Left colon (tissue), 2 donors: ENCODE results near the gene SRPK3. TPM values are rescaled to one million over a fixed set of nuclear protein-coding genes. Genes with fewer than 3 reads are reported as not detected.
"Not testable (repeated sequence)": the region's sequence is repeated elsewhere in the genome, so short reads cannot be mapped to it uniquely, and the experiment has no call there.

Source experiments
- ATAC-seq: fragments of 200-7000 bp; cut with Tn5 transposase; one replicate; pipeline ENCODE4 v1.9.1; 2020; ENCODE audit warnings: mild to moderate bottlenecking, moderate library complexity
- DNase-seq, 2 donors: peaks; one replicate each; pipeline ENCODE4 v3.0.0-alpha.2; 2020
- intact Hi-C, 2 donors: fragments of 100-400 bp; cut with DNase I in 1 of 2; cut with micrococcal nuclease in 1 of 2; formaldehyde crosslinking; loops; one replicate each; pipeline versions ENCODE4 v1.11.2 to v1.14.0; 2022; cut with DNase I, micrococcal nuclease
- total RNA-seq, 2 donors: library from RNA; stranded (reverse); fragmentation: NEBNext Ultra II Directional; extraction: Animal tissue kit (Norgen Biotek cat#: 25700); gene quantifications; one replicate each; pipeline ENCODE4 v1.2.1, GENCODE V29; 2021
- donor health status: DM: no; HTN: no; CAD: no.
- donor health status: DM: yes; HTN: yes; CAD: no.

Gene SRPK3
- total RNA-seq, 2 donors from 2014 or later, result 1.4 to 1.7 TPM

DNA sequence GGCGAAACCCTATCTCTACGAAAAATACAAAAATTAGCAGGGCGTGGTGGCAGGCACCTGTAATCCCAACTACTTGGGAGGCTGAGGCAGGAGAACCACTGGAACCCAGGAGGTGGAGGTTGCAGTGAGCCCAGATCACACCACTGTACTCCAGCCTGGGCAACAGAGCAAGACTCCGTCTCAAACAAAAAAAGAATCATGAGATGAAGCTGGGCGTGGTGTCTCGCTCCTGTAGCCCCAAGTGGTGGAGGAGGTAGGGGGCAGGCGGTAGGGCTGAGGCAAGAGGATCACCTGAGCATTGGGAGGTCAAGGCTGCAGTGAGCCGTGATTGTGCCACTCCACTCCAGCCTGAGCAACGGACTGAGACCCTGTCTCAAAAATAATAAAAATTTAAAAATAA lies 37.2 kb downstream of the SRPK3 start:
- ATAC-seq, intact Hi-C loops, DNase-seq: not testable (repeated sequence)

DNA sequence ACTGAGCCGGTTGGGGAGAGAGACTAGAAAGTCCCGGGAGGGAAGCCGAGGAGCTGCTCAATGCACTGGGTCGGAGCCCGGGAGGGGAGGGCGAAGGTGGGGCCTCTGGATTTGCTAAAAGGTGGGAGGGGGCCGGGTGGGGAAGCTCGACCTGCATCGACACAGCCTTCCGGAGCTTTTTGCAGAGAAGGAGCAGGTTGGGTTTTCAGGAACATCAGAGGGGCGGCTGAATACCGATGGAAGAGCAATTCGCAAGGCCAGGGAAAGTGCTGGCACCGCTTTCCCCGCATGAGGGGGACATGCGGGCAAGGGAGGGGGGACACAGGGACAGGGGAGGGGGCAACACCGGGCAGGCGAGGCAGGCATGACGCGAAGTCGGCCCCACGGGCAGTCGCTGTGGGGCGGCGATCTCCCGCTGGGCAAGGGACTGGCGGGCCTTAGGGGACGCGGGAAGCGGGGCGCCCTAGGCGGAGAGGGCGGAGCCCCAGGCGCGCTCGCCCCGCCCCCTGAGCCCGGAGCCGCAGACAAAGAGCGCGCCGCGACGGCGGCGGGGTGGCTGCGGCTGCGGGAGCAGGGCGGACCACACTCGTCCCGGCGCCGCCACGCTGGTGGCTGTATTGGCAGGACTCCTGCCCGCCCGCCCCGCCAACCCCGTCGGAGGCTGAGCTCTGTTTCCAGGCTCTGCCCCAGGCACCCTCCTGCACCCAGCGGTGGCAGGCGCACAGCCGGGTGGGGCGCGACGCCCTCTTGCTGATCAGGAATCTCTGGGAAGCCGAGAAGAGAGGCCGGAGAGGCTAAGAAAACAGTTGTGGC lies 37.9 kb downstream of the SRPK3 start:
- DNase-seq, result peak; percentile 20 to 54
- peak; percentile 87 for ATAC-seq
- intact Hi-C loops, result no loop called here

DNA sequence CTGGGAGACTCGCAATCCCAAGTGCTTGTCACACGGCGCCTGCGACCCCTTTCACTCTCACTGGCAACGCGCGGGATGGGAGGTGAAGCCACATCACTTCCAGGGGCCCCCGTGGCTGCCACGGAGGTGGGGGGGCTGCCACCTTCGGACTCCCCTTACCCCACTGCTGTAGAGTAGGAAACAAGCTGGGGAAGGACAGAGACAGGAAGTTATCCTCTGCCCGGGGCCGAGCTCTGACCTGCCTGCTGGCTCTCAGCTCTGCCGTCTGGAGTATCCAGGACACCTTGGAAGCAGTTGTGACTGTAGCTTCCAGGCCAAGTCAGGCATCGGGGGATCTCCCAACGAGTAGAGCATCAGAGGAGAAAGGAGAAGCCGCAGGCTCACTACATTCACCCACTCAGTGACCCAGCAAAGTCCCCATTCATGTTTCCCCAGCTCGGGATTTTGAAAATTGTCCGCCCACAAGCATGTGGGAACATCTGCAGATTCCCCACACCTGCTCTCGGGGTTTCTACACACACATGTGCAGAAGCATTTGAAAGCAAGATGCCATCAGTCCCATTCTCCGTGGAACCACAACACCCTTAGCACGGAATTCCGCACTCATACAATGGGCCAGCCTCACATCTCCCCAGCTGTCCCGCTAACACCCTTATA lies 38.7 kb downstream of the SRPK3 start:
- intact Hi-C loops, result no loop called here
- ATAC-seq (no peak), DNase-seq (no peak)

DNA sequence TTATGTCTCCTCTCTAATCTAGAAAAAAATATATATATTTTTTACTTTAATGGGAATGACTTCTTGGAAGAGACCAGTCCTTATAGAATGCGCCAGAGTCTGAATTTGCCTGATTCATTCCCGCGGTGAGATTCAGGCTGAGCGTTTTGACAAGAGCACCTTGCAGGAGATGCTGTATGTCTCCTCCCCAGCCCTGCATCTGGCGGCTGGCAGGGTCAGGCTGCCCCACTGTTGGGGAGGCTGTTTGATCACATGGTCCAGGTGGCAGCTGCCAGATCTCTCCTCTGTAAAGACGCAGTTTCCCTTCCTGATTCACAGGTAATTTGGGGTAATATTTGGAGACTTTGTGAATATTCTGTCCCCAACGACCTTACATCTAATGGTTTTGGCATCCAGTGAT lies 39.8 kb downstream of the SRPK3 start:
- intact Hi-C loops, result no loop called here
- no peak for ATAC-seq
- DNase-seq, result no peak

DNA sequence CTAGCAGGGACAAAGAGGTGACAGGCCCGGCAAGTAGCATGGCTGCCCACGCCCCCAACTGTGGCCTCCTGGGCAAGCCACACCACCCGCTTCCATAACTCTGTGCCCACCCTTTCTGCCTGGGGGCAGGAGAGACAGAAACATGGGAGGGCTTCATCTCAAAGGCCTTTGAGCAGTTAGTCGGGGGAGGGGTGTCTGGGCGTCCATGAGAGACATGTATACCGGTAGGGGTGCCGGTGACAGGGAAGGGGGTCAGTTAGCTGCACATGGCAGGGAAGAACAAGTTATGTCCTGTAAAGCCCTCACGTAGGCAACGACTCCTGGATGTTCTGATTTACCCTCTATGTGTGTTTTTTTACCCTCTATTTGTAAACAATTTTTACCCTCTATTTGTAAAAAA lies 40.2 kb downstream of the SRPK3 start:
- intact Hi-C loops, result no loop called here

DNA sequence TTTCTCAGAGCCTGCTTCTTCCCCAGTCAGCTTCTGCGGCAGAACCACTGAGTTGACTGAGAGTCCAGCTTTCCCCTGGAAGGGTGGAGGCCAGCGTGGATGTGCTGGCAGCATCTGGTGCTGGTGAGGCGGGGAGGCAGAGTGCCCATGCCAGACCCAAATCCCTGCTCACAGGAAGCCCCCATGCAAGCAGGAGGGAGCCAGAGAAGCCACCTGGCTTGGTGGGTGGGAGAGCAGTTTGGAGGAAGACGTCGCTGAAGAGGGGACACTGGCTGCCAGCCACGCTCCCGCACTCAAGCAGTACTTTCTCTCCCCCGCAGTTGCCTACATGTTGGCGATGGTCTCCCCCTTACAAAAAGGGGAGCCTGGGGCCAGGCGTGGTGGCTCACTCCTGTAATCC lies 43.5 kb downstream of the SRPK3 start:
- ATAC-seq, result no peak
- no peak for DNase-seq
- intact Hi-C loops, result no loop called here

More for the DNA sequence above, 40.2 kb downstream of the SRPK3 start:
- ATAC-seq, result no peak
- DNase-seq, result no peak

DNA sequence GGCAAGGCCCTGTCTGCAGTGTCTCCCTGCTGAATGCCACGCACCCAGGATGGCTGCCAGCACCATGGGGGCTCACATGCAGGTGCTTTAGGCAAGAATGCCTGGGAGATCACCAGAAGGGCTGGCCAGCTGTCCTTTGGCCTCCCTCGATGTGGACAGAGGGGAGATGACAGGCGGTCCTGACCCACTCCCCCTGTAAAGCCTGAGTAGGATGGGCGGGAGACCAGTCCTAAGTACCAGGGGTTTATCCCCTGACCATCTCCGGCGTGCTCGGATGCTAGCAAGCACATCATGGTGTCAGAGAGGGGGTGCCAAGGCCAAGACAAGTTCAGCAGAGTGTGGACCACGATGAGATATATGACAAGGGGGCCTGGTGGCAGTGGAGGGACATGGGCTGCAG lies 44.2 kb downstream of the SRPK3 start:
- ATAC-seq, result no peak
- intact Hi-C loops, result no loop called here
- no peak for DNase-seq

DNA sequence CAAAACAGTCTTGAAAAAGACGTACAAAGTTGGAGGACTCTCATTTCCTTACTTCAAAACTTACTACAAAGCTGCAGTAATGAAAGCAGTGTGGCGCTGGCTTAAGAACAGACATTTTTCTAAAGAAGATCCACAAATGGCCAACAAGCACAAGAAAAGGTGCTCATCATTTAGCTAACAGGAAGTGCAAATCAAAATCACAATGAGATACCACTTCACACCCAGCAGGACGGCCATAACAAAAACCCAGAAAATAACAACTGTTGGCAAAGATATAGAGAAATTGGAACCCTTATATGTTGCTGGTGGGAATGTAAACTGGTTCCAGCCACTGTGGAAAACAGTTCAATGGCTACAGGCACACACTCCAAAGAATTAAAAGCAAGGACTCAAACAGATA lies 46.2 kb downstream of the SRPK3 start:
- ATAC-seq, result no peak
- intact Hi-C loops, result no loop called here
- DNase-seq, result no peak

DNA sequence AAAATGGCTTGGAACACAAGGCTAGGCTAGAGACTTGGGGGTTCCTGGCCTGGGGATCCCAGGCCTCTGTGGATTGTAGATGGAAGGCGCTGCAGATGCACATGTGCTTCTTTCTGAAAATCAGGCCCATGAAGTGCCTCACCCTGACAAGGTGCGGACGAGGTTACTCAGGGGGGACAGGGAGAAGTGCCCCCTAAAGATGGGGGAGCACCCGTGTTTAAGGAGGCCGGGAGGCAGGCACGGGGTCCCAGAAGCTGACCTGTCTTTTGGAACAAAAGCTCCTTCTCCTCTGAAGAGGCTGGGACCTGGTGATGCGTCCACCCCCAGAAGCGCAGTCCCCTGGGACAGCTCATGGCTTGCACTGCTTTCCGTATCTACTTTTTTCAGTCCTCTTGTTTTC lies 47.1 kb downstream of the SRPK3 start:
- ATAC-seq (no peak), DNase-seq (no peak)
- intact Hi-C loops, result no loop called here

DNA sequence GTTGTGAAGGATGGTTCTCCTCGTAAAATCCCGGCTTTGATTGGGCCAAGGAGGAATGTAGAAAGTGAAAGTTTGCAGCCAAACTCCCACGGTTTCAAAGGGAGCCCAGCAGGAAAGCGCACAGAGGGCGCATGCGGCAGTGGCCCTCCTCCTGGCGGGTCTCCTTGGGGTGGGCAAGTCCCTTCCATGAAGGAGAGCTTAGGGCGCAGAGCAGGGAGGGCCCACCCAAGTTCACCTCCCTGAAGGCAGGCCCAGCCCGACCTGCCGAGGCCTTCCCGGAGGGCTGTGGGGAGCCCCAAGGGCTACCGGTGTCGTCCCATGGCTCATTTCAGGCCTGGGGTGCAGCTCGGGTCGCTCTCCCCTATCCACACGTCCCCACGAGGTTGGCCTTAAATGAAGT lies 47.5 kb downstream of the SRPK3 start:
- ATAC-seq, result no peak
- no peak for DNase-seq
- intact Hi-C loops, result no loop called here

DNA sequence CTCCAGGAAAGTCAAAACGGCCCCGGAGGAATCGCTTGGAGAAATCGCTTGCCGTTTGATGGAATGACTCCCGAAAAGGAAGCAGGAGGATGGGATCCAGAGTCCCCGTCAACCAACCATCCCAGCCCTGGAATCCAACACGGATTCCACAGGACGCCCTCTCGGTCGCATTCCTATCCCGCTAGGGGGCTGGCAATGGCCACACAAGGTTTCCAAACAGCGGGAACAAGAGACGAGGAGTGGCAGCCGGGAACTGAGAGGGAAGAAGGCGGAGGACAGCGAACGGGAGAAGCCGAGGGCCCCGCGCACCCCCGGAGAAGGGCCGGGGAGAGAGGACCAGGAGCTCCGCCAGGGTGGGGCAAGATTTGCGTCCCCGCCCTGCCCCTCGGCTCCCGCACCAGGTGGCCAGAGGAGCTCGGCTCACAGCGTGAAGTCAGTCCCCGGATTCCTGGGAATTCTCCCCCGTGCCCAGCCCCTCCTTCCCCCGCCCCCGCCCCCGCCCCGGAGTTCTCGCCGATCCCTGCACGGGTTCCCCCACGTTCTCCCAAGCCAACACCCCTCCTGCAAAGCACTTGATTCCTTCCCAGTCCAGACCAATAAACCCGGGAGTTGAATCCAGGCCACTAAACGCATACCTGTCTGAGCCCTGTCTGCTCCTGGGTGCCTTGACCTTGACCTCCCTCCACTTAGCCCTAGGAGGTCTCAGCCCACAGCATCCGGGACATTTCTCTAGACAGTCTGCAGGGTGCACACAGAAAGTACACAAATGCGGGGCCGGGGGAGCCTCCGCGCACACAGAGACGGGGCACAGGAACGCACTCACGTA lies 48.1 kb downstream of the SRPK3 start:
- no peak for ATAC-seq
- no peak for DNase-seq
- intact Hi-C loops, result no loop called here

DNA sequence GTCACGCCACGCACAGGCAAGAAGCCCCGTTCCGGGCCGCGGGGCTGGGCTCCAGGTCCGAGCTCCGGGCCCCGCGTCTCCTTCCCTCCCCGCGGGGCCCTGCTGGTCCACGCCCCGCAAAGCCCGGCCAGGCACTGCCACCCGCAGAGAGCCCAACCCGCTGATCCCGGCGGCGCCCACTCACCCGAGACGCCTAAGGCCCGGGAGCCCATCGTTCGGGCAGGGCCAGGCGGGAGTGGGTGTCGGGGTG lies 48.6 kb downstream of the SRPK3 start:
- DNase-seq (no peak), ATAC-seq (no peak)
- intact Hi-C loops, result no loop called here

DNA sequence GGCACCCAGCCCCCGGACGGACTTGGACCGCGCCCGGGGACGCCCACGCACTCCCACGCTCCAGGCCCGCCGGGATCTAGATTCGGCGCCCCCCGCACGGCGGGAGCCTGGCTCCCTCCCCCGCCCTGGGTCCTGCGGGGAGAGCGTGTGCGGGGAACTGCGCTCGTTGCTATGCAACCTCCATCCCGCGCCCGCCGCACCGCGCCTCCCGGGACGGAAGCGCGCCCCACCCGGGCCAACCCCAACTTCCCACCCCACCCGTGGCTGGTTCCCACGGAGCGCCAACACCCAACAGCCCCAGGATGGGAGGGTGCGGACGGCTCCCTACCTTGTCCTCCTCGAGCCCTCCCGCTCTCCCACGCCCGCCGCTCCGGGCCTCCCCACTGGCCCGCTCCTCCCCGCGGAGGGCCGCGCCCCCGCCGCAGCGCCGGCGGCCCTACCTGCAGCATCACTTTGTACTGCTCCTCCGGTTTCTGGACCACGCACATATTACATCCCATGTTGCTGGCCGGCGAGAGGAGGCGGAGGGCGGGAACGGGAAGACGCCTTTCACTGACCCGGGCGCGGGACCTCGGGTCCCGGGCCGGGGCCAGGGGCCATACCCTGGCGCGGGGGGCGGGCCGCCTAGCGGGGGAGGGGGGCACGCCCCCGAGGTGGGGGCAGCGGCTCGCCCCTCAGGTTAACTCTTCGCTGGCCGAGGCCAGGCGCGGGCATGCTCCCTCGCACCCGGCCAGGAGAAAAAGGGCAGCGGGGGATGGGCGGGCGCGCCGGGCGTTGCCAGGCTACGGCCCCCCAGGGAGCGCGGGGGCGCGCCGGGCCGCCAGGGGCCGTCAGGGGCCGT lies 49.2 kb downstream of the SRPK3 start, which contains the start of gene PDZD4:
TSS of gene PDZD4 (minus strand) at position 746 of the 841 bp plus-strand sequence. CDS start at position 500, 246 bp downstream.
- intact Hi-C loops, result no loop called here
- DNase-seq (no peak), ATAC-seq (no peak)

DNA sequence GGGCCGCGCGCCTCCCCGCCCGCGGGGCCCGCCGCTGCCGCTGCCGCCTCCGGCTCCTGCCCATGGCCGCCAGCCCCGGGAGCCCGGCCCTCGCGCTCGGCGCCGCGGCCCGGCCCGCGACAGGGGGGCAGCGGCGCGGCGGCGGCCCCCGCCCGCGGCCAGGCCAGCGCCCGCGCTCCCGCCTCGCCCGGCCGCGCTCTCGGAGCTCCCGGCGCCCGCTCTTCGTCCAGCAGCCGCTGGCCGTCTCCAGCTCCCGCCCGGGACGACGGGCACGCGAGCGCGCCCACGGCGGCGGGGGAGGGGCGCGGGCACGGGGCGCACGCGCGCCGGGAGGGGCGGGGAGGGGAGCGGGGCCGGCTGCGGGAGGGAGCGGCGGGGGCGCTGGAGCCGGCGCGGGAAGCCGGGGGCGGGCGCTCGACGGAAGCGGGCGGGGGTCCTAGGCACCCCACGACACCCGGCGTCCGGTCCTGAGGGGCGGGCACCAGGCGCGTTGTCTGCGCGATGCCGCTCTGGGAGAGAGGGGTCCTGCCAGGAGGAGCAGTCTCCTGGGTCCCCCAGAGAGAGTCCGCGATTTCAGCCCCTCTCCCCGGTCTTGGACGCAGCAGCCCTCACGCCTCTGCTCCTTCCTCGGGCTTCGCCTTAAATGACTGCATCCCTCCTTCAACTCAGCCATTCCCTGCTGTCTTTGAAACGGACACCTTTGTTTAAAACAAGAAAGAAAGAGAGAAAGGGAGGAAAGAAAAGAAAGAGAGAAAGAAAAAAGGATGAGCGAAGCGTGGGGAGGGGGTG lies 50.0 kb downstream of the SRPK3 start:
- intact Hi-C loops, result no loop called here
- ATAC-seq (no peak), DNase-seq (no peak)

DNA sequence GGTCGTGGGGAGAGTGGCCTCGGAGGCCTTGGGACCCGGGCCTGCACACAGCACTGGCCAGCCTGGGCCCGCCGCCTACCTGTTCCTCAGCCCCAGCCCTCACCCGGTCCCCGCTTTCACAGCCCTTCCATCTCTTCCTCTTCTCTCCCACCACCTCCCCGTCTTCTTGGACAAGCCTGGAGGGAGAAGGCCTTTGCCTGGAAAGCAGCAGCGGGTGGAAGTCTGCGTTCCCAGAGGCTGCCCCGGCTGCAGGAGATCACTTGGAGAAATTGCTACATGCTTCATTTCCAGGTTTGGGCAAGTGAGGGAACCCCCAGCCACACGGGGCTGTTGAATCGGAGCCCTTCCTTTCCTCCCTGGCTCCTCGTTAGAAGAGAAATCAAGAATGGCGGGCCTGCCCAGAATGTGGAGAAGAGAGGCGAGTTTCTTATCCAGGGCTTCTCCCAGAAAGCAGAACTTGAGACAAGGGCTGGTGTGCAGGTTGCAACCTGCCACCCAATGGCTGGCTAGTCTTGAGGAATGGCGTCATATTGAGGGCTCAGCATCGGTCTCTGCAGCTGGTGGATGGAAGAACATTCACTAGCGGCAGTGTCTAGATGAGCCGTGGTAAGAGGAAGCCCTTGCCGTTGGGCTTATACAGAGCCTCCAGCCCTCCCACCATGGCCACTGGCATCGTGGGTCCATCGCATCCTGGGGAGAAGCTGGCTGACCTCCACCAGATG lies 50.7 kb downstream of the SRPK3 start:
- intact Hi-C loops, result no loop called here
- DNase-seq, result no peak
- ATAC-seq, result no peak

DNA sequence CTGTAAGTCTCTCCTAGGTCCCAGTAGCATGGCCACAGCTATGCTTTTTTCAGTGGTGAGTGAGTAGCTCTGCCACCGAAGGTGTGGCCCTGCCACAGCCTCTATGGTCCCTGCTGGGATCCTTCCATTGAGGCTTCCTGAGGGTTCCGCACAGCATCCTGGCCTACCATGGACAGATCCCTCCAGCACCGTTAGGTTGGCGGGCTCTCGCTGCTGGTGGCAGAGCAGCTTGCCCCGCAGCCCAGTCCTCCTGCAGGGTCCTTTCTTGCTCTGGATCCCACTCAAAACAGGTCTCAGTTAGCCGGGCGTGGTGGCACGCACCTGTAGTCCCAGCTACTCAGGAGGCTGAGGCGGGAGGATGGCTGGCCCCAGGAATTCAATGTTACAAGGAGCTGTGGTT lies 51.9 kb downstream of the SRPK3 start:
- no peak for DNase-seq
- ATAC-seq, result no peak
- intact Hi-C loops, result no loop called here
